ENCODE data around the gene ATL3.
"Not testable (repeated sequence)": the region's sequence is repeated elsewhere in the genome, so short reads cannot be mapped to it uniquely, and the experiment has no call there.

The ATL3 gene

DNA sequence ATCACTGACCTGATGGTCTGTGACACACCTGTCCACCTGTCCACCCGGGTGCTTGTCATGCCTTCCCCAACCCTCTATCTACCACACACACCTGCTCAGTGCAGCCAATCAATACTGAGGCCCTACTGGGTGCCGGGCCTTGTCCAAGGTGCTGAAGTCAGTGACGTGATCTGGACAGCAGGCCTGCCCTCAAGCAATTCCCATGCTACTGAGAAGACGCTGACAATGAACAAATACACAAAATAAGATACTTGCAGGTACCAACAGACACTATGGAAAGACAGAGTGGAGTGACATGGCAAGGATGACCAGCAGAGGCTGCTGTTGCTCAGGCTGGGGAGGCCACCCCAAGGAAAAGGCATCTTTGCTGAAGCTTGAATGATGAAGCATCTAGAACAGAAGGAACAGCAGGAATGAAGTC, 78.2 kb downstream of the ATL3 start:
- Histone ChIP-seq H3K36me3 (ENCODE audit: control insufficient read depth, insufficient read depth, low read length) (no peaks in the 10 kb centered on the region), H3K27me3 (ENCODE audit: control insufficient read depth, insufficient read depth, low read length, poor library complexity, severe bottlenecking) (no peaks in the 10 kb centered on the region), H3K9me3 (ENCODE audit: control insufficient read depth, low read length) (no peaks in the 10 kb centered on the region), H3K4me1 (ENCODE audit: control insufficient read depth, insufficient read depth, low read length) (no peaks in the 10 kb centered on the region), H3K4me3 (ENCODE audit: insufficient read depth, low read depth, low read length) (no peak overlapping the region), H3K27ac (ENCODE audit: insufficient read depth, low read depth, low read length, poor library complexity, severe bottlenecking) (no peak overlapping the region)
- WGBS, 2 experiments, result 80 to 85% methylated on average over 4 of the region's 4 CpGs

DNA sequence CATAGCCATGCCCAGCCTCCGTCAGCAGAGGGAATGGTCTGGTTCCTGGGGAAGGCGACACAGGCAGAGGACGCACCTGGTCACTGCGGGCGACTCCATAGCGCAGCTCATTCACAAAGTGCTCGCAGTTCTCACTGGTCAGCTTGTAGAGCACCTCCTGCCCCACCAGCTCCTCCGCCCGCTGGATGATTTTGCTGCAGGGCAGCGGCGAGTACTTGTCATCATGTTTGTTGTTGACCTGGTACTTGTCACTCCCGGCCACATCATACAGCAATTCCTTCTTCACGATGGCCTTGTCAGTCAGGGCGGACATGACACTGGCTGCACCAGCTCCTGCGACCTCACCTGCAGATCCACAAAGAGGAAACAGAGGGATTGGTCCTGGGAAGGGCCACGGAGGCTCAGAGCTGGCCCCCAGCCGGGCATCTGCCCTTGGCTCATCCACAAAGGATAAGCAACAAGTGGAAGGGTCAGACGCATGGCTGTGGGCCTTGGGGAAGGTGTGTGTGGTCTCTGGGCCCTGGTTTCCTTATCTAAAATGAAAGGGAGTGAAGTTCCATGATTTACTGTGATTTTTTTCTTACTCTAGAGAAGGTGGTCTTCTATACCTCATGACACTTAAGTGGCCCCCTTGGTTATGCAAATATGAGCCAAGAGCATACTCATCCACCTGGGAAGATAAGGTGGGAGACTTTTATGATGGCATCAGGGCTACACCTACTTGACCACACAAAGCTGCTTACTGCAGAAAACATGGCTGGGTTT, 81.0 kb downstream of the ATL3 start:
- Histone ChIP-seq H3K36me3 (ENCODE audit: control insufficient read depth, insufficient read depth, low read length) (no peaks in the 10 kb centered on the region), H3K27me3 (ENCODE audit: control insufficient read depth, insufficient read depth, low read length, poor library complexity, severe bottlenecking) (no peaks in the 10 kb centered on the region), H3K4me3 (ENCODE audit: insufficient read depth, low read depth, low read length) (no peak overlapping the region), H3K4me1 (ENCODE audit: control insufficient read depth, insufficient read depth, low read length) (no peaks in the 10 kb centered on the region), H3K27ac (ENCODE audit: insufficient read depth, low read depth, low read length, poor library complexity, severe bottlenecking) (no peak overlapping the region), H3K9me3 (ENCODE audit: control insufficient read depth, low read length) (no peaks in the 10 kb centered on the region)
- 93 to 95% methylated on average over 18 of the region's 18 CpGs for WGBS, 2 experiments

DNA sequence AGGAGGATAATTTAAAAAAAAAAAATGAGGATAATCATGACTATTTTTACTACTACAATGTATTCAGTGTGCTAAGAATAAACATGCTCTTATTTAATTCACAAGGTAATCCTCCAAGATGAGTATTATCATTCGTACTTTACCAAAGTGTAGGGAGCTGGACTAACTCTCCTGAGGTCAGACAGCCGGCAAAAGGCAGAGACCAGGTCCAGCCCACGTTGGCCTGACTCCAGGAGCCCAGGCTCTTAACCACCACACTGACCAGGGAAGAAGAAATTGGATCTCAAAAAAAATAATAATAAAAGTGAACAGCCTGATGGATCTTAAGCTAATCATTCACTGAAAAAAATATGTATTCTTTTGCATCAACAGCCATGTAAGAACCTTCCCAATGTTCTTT, 82.2 kb downstream of the ATL3 start:
- H3K27me3 ChIP-seq (ENCODE audit: control insufficient read depth, insufficient read depth, low read length, poor library complexity, severe bottlenecking), result no peaks in the 10 kb centered on the region
- H3K36me3 ChIP-seq (ENCODE audit: control insufficient read depth, insufficient read depth, low read length), result no peaks in the 10 kb centered on the region
- H3K4me1 ChIP-seq (ENCODE audit: control insufficient read depth, insufficient read depth, low read length), result no peaks in the 10 kb centered on the region
- no peak overlapping the region for H3K4me3 ChIP-seq (ENCODE audit: insufficient read depth, low read depth, low read length)
- no peaks in the 10 kb centered on the region for H3K9me3 ChIP-seq (ENCODE audit: control insufficient read depth, low read length)
- H3K27ac ChIP-seq (ENCODE audit: insufficient read depth, low read depth, low read length, poor library complexity, severe bottlenecking), result no peak overlapping the region
- WGBS, 2 experiments, result 89 to 97% methylated on average over 2 to 3 of the region's 3 CpGs

DNA sequence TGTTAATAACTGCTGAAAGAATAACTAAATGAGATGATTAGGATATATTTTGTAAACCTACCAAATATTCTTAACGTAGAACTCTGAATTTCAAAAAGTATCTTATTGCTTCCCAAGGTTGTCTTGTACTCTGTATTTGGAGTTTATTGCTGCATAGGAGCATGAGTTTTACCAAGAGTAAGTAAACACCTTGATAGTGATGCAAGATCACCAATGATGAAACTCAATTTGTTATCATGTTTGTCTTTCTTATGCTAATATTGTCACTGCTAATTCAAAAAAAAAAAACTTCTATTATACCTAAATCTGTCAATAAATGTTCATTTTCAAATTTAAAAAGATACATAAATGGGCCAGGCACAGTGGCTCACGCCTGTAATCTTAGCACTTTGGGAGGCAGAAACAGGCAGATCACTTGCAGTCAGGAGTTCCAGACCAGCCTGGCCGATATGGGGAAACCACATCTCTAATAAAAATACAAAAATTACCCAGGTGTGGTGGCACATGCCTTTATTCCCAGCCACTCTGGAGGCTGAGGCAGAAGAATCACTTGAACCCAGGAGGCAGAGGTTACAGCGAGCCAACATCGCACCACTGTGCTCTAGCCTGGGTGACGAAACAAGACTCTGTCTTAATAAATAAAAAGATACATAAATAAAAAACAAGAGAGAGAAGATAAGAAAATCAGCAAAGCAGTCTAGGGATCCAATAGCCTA, 84.6 kb downstream of the ATL3 start:
- Histone ChIP-seq H3K27ac (ENCODE audit: insufficient read depth, low read depth, low read length, poor library complexity, severe bottlenecking) (no peak overlapping the region), H3K4me1 (ENCODE audit: control insufficient read depth, insufficient read depth, low read length) (peaks cover 2% of the 10 kb centered on the region), H3K9me3 (ENCODE audit: control insufficient read depth, low read length) (no peaks in the 10 kb centered on the region), H3K27me3 (ENCODE audit: control insufficient read depth, insufficient read depth, low read length, poor library complexity, severe bottlenecking) (no peaks in the 10 kb centered on the region), H3K36me3 (ENCODE audit: control insufficient read depth, insufficient read depth, low read length) (no peaks in the 10 kb centered on the region), H3K4me3 (ENCODE audit: insufficient read depth, low read depth, low read length) (no peak overlapping the region)
- WGBS, 2 experiments, result 84 to 92% methylated on average over 5 to 6 of the region's 6 CpGs

DNA sequence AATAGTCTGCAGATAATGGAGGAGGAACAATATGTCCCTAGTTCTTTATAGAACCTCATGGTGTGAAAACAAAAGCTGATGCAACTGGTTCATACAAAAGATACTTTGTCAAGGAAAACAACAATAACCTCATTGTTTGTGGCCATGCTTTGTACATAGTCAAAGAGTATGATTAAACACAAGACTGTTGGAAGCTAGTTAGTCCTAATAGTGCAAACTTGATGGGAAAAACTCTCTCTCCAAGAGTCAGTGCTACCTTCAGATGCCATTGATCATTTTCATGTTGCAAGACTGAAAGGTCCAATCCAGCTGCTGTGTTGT, 87.9 kb downstream of the ATL3 start:
- Histone ChIP-seq H3K9me3 (ENCODE audit: control insufficient read depth, low read length) (no peaks in the 10 kb centered on the region), H3K27me3 (ENCODE audit: control insufficient read depth, insufficient read depth, low read length, poor library complexity, severe bottlenecking) (no peaks in the 10 kb centered on the region), H3K27ac (ENCODE audit: insufficient read depth, low read depth, low read length, poor library complexity, severe bottlenecking) (no peak overlapping the region), H3K36me3 (ENCODE audit: control insufficient read depth, insufficient read depth, low read length) (no peaks in the 10 kb centered on the region), H3K4me1 (ENCODE audit: control insufficient read depth, insufficient read depth, low read length) (peaks cover 2% of the 10 kb centered on the region), H3K4me3 (ENCODE audit: insufficient read depth, low read depth, low read length) (no peak overlapping the region)

DNA sequence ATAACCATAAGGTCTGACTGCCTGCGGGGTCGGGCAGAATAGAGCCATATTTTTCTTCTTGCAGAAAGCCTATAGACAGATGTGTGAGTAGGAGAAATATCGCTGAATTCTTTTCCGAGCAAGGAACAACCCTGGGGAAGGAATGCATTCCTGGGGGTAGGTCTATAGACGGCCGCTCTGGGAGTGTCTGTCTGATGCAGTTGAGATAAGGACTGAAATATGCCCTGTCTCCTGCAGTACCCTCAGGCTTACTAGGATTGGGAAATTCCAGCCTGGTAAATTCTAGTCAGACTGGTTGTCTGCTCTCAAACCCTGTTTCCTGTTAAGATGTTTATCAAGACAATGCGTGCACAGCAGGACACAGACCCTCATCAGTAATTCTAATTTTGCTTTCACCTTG, 90.0 kb downstream of the ATL3 start:
- H3K4me1 ChIP-seq (ENCODE audit: control insufficient read depth, insufficient read depth, low read length); H3K4me3 ChIP-seq (ENCODE audit: insufficient read depth, low read depth, low read length); H3K27ac ChIP-seq (ENCODE audit: insufficient read depth, low read depth, low read length, poor library complexity, severe bottlenecking); H3K9me3 ChIP-seq (ENCODE audit: control insufficient read depth, low read length); H3K27me3 ChIP-seq (ENCODE audit: control insufficient read depth, insufficient read depth, low read length, poor library complexity, severe bottlenecking); H3K36me3 ChIP-seq (ENCODE audit: control insufficient read depth, insufficient read depth, low read length): not testable (repeated sequence)
- WGBS, 2 experiments, result 95 to 96% methylated on average over 7 of the region's 7 CpGs

DNA sequence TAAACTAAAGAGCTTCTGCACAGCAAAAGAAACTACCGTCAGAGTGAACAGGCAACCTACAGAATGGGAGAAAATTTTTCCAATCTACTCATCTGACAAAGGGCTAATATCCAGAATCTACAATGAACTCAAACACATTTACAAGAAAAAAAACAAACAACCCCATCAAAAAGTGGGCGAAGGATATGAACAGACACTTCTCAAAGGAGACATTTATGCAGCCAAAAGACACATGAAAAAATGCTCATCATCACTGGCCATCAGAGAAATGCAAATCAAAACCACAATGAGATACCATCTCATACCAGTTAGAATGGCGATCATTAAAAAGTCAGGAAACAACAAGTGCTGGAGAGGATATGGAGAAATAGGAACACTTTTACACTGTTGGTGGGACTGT, 92.3 kb downstream of the ATL3 start:
- H3K36me3 ChIP-seq (ENCODE audit: control insufficient read depth, insufficient read depth, low read length); H3K9me3 ChIP-seq (ENCODE audit: control insufficient read depth, low read length); H3K27me3 ChIP-seq (ENCODE audit: control insufficient read depth, insufficient read depth, low read length, poor library complexity, severe bottlenecking); H3K4me1 ChIP-seq (ENCODE audit: control insufficient read depth, insufficient read depth, low read length); H3K27ac ChIP-seq (ENCODE audit: insufficient read depth, low read depth, low read length, poor library complexity, severe bottlenecking); H3K4me3 ChIP-seq (ENCODE audit: insufficient read depth, low read depth, low read length): not testable (repeated sequence)
- 100% methylated on average over 1 of the region's 3 CpGs for WGBS, 2 experiments

DNA sequence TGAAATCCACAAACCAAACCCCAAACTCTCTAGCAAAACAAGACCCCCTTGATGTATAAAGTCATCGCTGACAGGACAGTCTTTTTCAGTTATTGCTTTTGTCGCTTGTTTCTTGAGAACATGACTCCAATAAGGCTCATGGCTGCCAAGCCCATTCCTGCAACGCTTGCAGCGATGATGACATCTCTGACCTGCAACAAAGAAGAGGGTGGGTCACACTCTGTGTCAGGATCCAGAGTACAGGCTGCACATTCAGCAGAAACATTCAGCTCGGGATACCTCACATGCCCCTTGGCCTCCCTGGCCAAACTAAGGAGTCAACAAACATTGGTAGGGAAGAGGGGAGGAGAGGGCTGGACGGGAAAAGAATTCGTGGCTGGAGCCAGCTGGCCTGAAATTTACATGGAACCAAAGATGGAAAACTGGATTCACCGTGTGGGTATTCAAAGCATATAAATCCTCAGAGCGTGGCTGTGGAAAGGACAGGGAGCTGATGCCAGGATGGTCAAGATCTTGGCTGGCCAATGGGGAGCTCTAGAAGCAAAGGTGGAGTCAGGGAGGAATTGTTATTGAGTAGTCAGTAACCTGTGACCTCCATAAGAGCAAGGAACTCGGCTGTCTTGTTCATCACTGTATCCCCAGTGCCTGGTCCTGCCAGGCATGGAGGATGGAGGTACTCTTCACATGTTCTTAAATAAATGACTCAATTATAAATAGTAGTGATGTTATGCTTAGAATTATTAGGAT, 96.1 kb downstream of the ATL3 start:
- no peaks in the 10 kb centered on the region for H3K36me3 ChIP-seq (ENCODE audit: control insufficient read depth, insufficient read depth, low read length)
- no peaks in the 10 kb centered on the region for H3K9me3 ChIP-seq (ENCODE audit: control insufficient read depth, low read length)
- H3K4me3 ChIP-seq (ENCODE audit: insufficient read depth, low read depth, low read length), result no peak overlapping the region
- H3K27me3 ChIP-seq (ENCODE audit: control insufficient read depth, insufficient read depth, low read length, poor library complexity, severe bottlenecking), result no peaks in the 10 kb centered on the region
- no peaks in the 10 kb centered on the region for H3K4me1 ChIP-seq (ENCODE audit: control insufficient read depth, insufficient read depth, low read length)
- H3K27ac ChIP-seq (ENCODE audit: insufficient read depth, low read depth, low read length, poor library complexity, severe bottlenecking), result no peak overlapping the region
- WGBS, 2 experiments, result 92 to 94% methylated on average over 10 of the region's 10 CpGs

Measured in ectodermal cell (in vitro differentiated cells).